BJ (cell line): Measurements from ENCODE around the gene TTC28. TPM values are rescaled to one million over a fixed set of nuclear protein-coding genes. Genes with fewer than 3 reads are reported as not detected.

Experiments
- CTCF ChIA-PET: fragments of 350-600 bp; formaldehyde crosslinking; extraction: SDS; loops from one replicate; lab custom pipeline; 2021; ENCODE audit warnings: antibody characterized with exemption, inconsistent platforms; lab: Yijun Ruan, JAX
- POLR2A ChIA-PET: fragments of 300-600 bp; sonication (Branson Sonifier 250); formaldehyde crosslinking; extraction: SDS; loops from one replicate; lab custom pipeline; 2021; ENCODE audit warnings: antibody characterized with exemption; lab: Charles Lee
- DNase-seq: peaks from one replicate; pipeline ENCODE4 v3.0.0-alpha.2; 2011; ENCODE audit warnings: low read depth
- H3K27me3 ChIP-seq: 2 replicates; pipeline ENCODE4 v1.6.0; 2011; ENCODE audit warnings: low read length; ENCODE audit not compliant: control insufficient read depth, insufficient read depth
- H3K36me3 ChIP-seq: 2 replicates; pipeline ENCODE4 v1.5.1; 2011; ENCODE audit warnings: low read length; ENCODE audit not compliant: control insufficient read depth, insufficient read depth
- H3K4me3 ChIP-seq: 2 replicates; pipeline ENCODE4 v1.5.1; 2011; ENCODE audit warnings: low read depth, mild to moderate bottlenecking, control low read depth, low read length
- CTCF ChIP-seq: IDR thresholded peaks from 2 replicates; pipeline ENCODE4 v1.5.1; 2011; ENCODE audit warnings: low read depth, mild to moderate bottlenecking, control low read depth, inconsistent platforms, low read length, moderate library complexity; ENCODE audit not compliant: insufficient read depth
- polyA plus RNA-seq: library from polyadenylated mRNA; depleted of rRNA; stranded (reverse); fragments of >200 nt; gene quantifications from 2 replicates; pipeline ENCODE4 v1.2.3, GENCODE V29; 2011

TTC28 gene
- polyA plus RNA-seq, 1 experiment, result 8.7 TPM

- Histone ChIP-seq H3K27me3 (no peaks in the 10 kb centered on the region), H3K4me3 (no peak overlapping the region), H3K36me3 (no peaks in the 10 kb centered on the region)
- no peak for DNase-seq
- POLR2A ChIA-PET, result no interaction called here
- CTCF ChIA-PET, result interaction anchor here (1.1 kb wide), 1 partner anchor 8 kb away, joined by 3 read pairs; no protein-coding TSS in a partner anchor
- TF ChIP-seq CTCF, result no peak
Observed at GRCh38 chr22:28405588-28405987, 274.1 kb downstream of the TTC28 start.

- no peak overlapping the region for H3K4me3 ChIP-seq
- POLR2A ChIA-PET, result no interaction called here
- no peak for DNase-seq
- H3K27me3 ChIP-seq, result no peaks in the 10 kb centered on the region
- TF ChIP-seq CTCF, result no peak
- no peaks in the 10 kb centered on the region for H3K36me3 ChIP-seq
- CTCF ChIA-PET, result no interaction called here
Observed at GRCh38 chr22:28402539-28402938, 277.1 kb downstream of the TTC28 start.

- TF ChIP-seq CTCF, result no peak
- CTCF ChIA-PET, result no interaction called here
- no peak overlapping the region for H3K4me3 ChIP-seq
- no peaks in the 10 kb centered on the region for H3K27me3 ChIP-seq
- H3K36me3 ChIP-seq, result no peaks in the 10 kb centered on the region
- no peak for DNase-seq
- POLR2A ChIA-PET, result no interaction called here
Observed at GRCh38 chr22:28402060-28402459, 277.6 kb downstream of the TTC28 start.

GRCh38 chr22:28398981-28399380 lies 280.7 kb downstream of the TTC28 start:
- no peak overlapping the region for H3K4me3 ChIP-seq
- ChIA-PET POLR2A (no interaction called here), CTCF (no interaction called here)
- H3K36me3 ChIP-seq, result no peaks in the 10 kb centered on the region
- TF ChIP-seq CTCF, result no peak
- H3K27me3 ChIP-seq, result no peaks in the 10 kb centered on the region
- no peak for DNase-seq

GRCh38 chr22:28398355-28398754 lies 281.3 kb downstream of the TTC28 start:
- no peaks in the 10 kb centered on the region for H3K36me3 ChIP-seq
- CTCF ChIA-PET, result no interaction called here
- H3K27me3 ChIP-seq, result no peaks in the 10 kb centered on the region
- no peak for TF ChIP-seq CTCF
- DNase-seq, result no peak
- POLR2A ChIA-PET, result no interaction called here
- H3K4me3 ChIP-seq, result no peak overlapping the region
